Measurements from ENCODE around the gene MYH11. TPM values are rescaled to one million over a fixed set of nuclear protein-coding genes. Genes with fewer than 3 reads are reported as not detected.

Gene MYH11
- total RNA-seq, 1 donor from 2014 or later, result 0.10 TPM

GRCh38 chr16:15870011-15870410 is 13.2 kb upstream of the MYH11 start:
- Mint-ChIP-seq H3K4me1 (ENCODE audit: low read depth, unreplicated experiment) (no peaks in the 10 kb centered on the region), H3K27me3 (ENCODE audit: unreplicated experiment) (no peaks in the 10 kb centered on the region), H3K9me3 (ENCODE audit: unreplicated experiment) (no peaks in the 10 kb centered on the region), H3K36me3 (ENCODE audit: unreplicated experiment) (no peaks in the 10 kb centered on the region), H3K4me3 (ENCODE audit: unreplicated experiment) (no peak overlapping the region), H3K27ac (ENCODE audit: unreplicated experiment) (no peak overlapping the region)
- TF ChIP-seq CTCF (IDR thresholded peaks at IDR 0.05; ENCODE audit: partially characterized antibody, unreplicated experiment), result no peak
- DNase-seq, result no peak

GRCh38 chr16:15866451-15866850 is 9.6 kb upstream of the MYH11 start:
- no peak for DNase-seq
- peaks cover 2% of the 10 kb centered on the region for H3K27me3 Mint-ChIP-seq (ENCODE audit: unreplicated experiment)
- no peaks in the 10 kb centered on the region for H3K36me3 Mint-ChIP-seq (ENCODE audit: unreplicated experiment)
- H3K4me1 Mint-ChIP-seq (ENCODE audit: low read depth, unreplicated experiment), result no peaks in the 10 kb centered on the region
- no peak overlapping the region for H3K4me3 Mint-ChIP-seq (ENCODE audit: unreplicated experiment)
- no peak overlapping the region for H3K27ac Mint-ChIP-seq (ENCODE audit: unreplicated experiment)
- TF ChIP-seq CTCF (IDR thresholded peaks at IDR 0.05; ENCODE audit: partially characterized antibody, unreplicated experiment), result no peak
- no peaks in the 10 kb centered on the region for H3K9me3 Mint-ChIP-seq (ENCODE audit: unreplicated experiment)

GRCh38 chr16:15865742-15866141 is 8.9 kb upstream of the MYH11 start:
- H3K9me3 Mint-ChIP-seq (ENCODE audit: unreplicated experiment), result no peaks in the 10 kb centered on the region
- no peak for TF ChIP-seq CTCF (IDR thresholded peaks at IDR 0.05; ENCODE audit: partially characterized antibody, unreplicated experiment)
- H3K4me1 Mint-ChIP-seq (ENCODE audit: low read depth, unreplicated experiment), result no peaks in the 10 kb centered on the region
- no peak for DNase-seq
- H3K27ac Mint-ChIP-seq (ENCODE audit: unreplicated experiment), result no peak overlapping the region
- H3K36me3 Mint-ChIP-seq (ENCODE audit: unreplicated experiment), result no peaks in the 10 kb centered on the region
- peaks cover 2% of the 10 kb centered on the region for H3K27me3 Mint-ChIP-seq (ENCODE audit: unreplicated experiment)
- no peak overlapping the region for H3K4me3 Mint-ChIP-seq (ENCODE audit: unreplicated experiment)

GRCh38 chr16:15864939-15865338 is 8.1 kb upstream of the MYH11 start:
- H3K4me3 Mint-ChIP-seq (ENCODE audit: unreplicated experiment), result no peak overlapping the region
- H3K36me3 Mint-ChIP-seq (ENCODE audit: unreplicated experiment), result no peaks in the 10 kb centered on the region
- TF ChIP-seq CTCF (IDR thresholded peaks at IDR 0.05; ENCODE audit: partially characterized antibody, unreplicated experiment), result no peak
- no peaks in the 10 kb centered on the region for H3K9me3 Mint-ChIP-seq (ENCODE audit: unreplicated experiment)
- no peak for DNase-seq
- H3K27me3 Mint-ChIP-seq (ENCODE audit: unreplicated experiment), result peaks cover 2% of the 10 kb centered on the region
- H3K27ac Mint-ChIP-seq (ENCODE audit: unreplicated experiment), result no peak overlapping the region
- no peaks in the 10 kb centered on the region for H3K4me1 Mint-ChIP-seq (ENCODE audit: low read depth, unreplicated experiment)

- Mint-ChIP-seq H3K4me1 (ENCODE audit: low read depth, unreplicated experiment) (peaks cover 3% of the 10 kb centered on the region), H3K9me3 (ENCODE audit: unreplicated experiment) (peaks cover 4% of the 10 kb centered on the region), H3K27me3 (ENCODE audit: unreplicated experiment) (peaks cover 10% of the 10 kb centered on the region), H3K36me3 (ENCODE audit: unreplicated experiment) (peaks cover 4% of the 10 kb centered on the region), H3K4me3 (ENCODE audit: unreplicated experiment) (no peak overlapping the region), H3K27ac (ENCODE audit: unreplicated experiment) (no peak overlapping the region)
- TF ChIP-seq CTCF (IDR thresholded peaks at IDR 0.05; ENCODE audit: partially characterized antibody, unreplicated experiment), result no peak
- no peak for DNase-seq
Observed at GRCh38 chr16:15861996-15862395, 5.2 kb upstream of the MYH11 start.
